ENCODE measurements around the gene KIAA1549. TPM values are rescaled to one million over a fixed set of nuclear protein-coding genes. Genes with fewer than 3 reads are reported as not detected.
"Not testable (repeated sequence)": the region's sequence is repeated elsewhere in the genome, so short reads cannot be mapped to it uniquely, and the experiment has no call there.

Gene KIAA1549
- total and polyA plus RNA-seq, 5 experiments from 2014 or later = 0.39 to 0.47 TPM; not detected in 3

DNA sequence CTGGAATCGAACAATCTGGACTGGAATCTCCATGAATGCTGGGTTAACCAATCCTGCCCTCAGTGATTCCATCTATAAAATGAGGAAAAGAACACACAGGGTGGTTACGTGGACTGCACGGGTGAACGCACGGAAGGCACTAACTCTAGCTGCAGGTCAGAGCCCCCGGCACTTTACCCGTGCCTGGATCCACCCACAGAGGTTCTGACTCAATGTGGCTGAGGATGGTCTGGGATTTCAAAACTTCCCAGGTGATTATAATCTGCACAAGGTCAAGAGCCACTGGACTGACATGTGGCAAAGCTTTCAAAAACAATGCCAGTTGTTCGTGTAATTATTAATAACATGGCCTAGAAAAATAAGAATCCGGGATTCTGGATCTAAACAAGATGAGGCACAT, 29.2 kb downstream of the KIAA1549 start:
- ATAC-seq (no peak), DNase-seq (no peak)
- Mint-ChIP-seq H3K27ac (no peak overlapping the region), H3K27me3 (peaks cover 0 to 11% (median 0%) of the 10 kb centered on the region in 5 donors), H3K4me1 (no peaks in the 10 kb centered on the region), H3K4me3 (no peak overlapping the region), H3K9me3 (peaks cover 0 to 5% (median 0%) of the 10 kb centered on the region in 9 donors), H3K36me3 (peaks cover 0 to 3% (median 0%) of the 10 kb centered on the region in 3 donors)
- POLR2A ChIA-PET = no interaction called here

DNA sequence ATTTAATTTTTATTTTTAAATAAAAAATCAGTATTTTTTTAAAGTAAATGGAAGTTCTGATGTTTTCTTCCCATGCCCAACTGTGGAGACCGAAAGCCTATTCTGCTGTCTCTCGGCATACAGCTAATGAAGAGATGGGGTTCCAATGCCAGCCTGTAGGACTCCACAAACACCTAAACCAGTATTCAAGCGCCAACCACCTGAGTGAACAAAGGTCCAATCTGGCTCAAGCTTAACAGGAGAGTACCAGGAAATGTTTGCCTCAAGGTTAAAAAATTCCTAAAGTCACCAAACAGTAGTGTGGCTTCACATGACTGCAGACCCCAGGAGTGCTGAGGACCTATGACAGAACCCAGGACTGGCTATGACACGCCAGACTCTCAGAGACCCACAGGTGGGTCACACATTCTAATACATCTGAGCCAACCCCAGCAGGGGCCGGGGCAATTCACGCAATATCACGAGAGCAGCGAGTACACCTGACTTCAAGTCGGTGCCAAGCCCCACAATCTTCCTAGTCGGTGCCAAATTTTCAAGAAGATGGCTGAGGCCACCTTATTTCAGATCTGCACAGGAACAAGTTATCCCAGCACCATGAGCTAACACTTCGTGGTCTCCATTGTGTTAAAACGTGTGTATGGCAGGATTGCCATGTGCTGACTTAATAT, 31.6 kb downstream of the KIAA1549 start:
- no peak overlapping the region for H3K27ac Mint-ChIP-seq
- no peaks in the 10 kb centered on the region for H3K4me1 Mint-ChIP-seq
- H3K4me3 Mint-ChIP-seq = no peak overlapping the region
- H3K27me3 Mint-ChIP-seq = peaks cover 0 to 11% (median 0%) of the 10 kb centered on the region in 5 donors
- POLR2A ChIA-PET = interaction anchor here (0.5 kb wide), 1 partner anchor 330 kb away, joined by 3 read pairs; no protein-coding TSS in a partner anchor
- no peaks in the 10 kb centered on the region for H3K9me3 Mint-ChIP-seq
- ATAC-seq = no peak
- DNase-seq = no peak
- H3K36me3 Mint-ChIP-seq = no peaks in the 10 kb centered on the region

DNA sequence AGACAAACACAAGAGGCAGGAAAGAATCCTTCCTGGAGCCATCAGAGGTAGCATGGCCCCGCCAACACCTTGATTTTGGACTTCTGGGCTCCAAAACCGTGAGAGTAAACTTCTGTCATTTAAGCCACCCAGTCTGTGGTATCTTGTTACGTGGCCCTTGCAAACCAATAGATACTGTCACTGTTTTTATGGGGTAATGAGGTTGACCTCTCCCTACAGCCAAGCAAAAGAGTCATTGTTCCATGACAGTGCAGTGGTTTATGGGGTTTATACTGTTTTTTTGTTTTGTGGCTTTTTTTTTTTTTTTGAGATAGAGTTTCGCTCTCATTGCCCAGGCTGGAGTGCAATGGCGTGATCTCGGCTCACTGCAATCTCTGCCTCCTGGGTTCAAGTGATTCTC, 32.8 kb downstream of the KIAA1549 start:
- POLR2A ChIA-PET = no interaction called here
- Mint-ChIP-seq H3K27ac (no peak overlapping the region), H3K4me1 (no peaks in the 10 kb centered on the region), H3K36me3 (no peaks in the 10 kb centered on the region), H3K27me3 (peaks cover 0 to 11% (median 0%) of the 10 kb centered on the region in 5 donors), H3K9me3 (no peaks in the 10 kb centered on the region), H3K4me3 (no peak overlapping the region)
- no peak for DNase-seq
- no peak for ATAC-seq

DNA sequence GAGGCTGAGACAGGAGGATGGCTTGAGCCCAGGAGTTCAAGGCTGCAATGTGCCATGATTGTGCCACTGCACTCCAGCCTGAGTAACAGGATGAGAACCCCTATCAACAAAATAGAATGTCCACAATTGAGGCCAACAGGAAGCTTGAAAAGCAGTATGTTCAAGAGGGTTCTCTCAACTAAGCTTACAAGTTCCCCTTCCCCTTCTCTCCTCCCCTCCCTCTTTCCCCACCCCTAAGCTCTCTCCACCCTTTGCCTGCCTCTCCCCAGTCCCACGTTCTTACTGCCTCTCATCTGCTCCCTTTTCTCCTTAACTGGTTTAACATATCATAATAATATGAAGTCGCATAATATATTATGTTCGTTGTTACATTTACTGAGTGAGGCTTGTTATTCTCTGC, 35.4 kb downstream of the KIAA1549 start:
- DNase-seq = no peak
- Mint-ChIP-seq H3K36me3 (no peaks in the 10 kb centered on the region), H3K27ac (peak overlapping the region in 1 of 10 donors; percentile 66), H3K4me1 (no peaks in the 10 kb centered on the region), H3K27me3 (peaks cover 0 to 3% (median 0%) of the 10 kb centered on the region in 5 donors), H3K9me3 (no peaks in the 10 kb centered on the region), H3K4me3 (no peak overlapping the region)
- POLR2A ChIA-PET = no interaction called here
- ATAC-seq = no peak

DNA sequence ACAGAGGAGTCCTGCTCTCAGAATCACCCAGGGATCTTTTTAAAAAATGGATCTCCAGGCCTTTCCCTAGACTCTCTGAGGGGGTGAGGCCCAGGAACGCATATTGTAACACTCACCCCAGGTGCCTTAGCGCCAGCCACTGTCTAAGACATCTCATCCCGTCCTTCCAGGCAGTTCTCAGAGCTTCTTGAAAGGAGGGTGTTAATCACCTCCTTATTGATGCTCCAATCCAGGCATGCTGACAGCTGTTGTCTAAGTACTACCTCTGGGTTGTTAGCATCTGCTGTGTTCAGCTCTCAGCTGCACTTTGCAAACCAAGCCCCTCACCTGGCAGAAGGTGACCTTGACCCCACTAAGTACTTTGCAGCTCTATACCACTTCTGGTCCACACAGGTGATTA, 36.0 kb downstream of the KIAA1549 start:
- Mint-ChIP-seq H3K27ac (no peak overlapping the region), H3K27me3 (no peaks in the 10 kb centered on the region), H3K4me3 (no peak overlapping the region), H3K9me3 (no peaks in the 10 kb centered on the region), H3K36me3 (no peaks in the 10 kb centered on the region), H3K4me1 (no peaks in the 10 kb centered on the region)
- POLR2A ChIA-PET = no interaction called here
- ATAC-seq = no peak
- no peak for DNase-seq

DNA sequence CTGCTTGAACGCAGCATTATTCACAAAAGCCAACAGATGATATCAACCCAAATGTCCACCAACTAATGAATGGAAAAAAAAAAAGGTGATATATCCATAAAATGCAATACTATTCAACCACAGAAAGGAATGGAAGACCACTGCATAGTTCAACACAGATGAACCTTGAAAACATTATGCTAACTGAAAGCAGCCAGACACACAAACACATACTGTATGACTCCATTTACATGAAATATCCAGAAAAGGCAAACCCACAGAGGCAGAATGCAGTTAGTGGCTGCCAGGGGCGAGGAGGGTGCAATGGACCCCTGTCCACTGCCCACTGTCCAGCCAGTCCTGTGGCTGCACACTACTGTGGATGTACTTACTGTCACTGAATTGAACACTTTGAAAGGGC, 36.6 kb downstream of the KIAA1549 start:
- no peak overlapping the region for H3K27ac Mint-ChIP-seq
- no peaks in the 10 kb centered on the region for H3K36me3 Mint-ChIP-seq

DNA sequence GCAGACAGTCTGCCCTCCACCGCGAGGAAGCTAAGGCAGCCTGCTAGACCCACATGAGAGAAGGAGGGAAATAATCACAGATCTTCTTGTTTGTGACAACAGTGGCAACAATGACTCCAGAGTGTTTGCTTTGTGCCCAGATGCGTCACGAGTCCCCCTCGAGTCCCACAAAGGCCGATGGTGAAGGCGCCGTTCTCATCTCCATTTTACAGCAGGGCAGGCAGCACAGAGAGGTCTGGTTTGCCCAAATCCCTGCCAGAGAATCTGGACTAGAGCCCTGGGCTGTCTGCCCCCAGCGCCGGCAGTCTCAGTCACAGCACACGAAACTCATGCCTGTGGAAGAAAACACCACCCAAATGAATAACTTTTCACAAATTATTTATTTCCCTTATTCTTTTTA, 38.1 kb downstream of the KIAA1549 start:
- POLR2A ChIA-PET = no interaction called here
- Mint-ChIP-seq H3K4me3 (no peak overlapping the region), H3K27ac (no peak overlapping the region), H3K4me1 (no peaks in the 10 kb centered on the region), H3K9me3 (no peaks in the 10 kb centered on the region), H3K27me3 (no peaks in the 10 kb centered on the region), H3K36me3 (no peaks in the 10 kb centered on the region)
- ATAC-seq (no peak), DNase-seq (no peak)

More for the DNA sequence above, 36.6 kb downstream of the KIAA1549 start:
- Mint-ChIP-seq H3K27me3 (no peaks in the 10 kb centered on the region), H3K4me3 (no peak overlapping the region), H3K4me1 (no peaks in the 10 kb centered on the region), H3K9me3 (no peaks in the 10 kb centered on the region)
- POLR2A ChIA-PET = no interaction called here
- DNase-seq (no peak), ATAC-seq (no peak)

DNA sequence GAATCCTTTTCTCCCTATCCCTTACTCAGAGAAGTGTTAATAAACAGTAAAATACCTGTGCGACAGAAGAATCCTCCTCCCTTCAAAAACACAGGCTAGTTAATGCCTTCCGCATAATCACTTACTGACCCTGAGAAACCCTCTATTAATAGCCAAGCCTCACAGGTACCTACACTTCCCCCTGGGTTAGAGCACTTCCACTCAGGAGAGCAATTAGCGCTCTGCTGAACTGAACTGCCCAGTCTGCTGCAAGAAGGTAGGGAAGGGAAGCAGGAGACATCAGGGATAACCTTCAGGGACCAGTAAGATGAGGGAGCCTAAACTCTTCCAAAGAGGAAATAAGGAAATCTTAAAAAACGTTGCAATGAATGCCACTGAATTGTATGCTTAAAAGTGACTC, 39.6 kb downstream of the KIAA1549 start:
- peaks cover 0 to 2% (median 0%) of the 10 kb centered on the region in 4 donors for H3K4me1 Mint-ChIP-seq
- no peaks in the 10 kb centered on the region for H3K9me3 Mint-ChIP-seq
- POLR2A ChIA-PET = no interaction called here
- ATAC-seq (no peak), DNase-seq (no peak)
- no peaks in the 10 kb centered on the region for H3K36me3 Mint-ChIP-seq
- H3K27ac Mint-ChIP-seq = no peak overlapping the region
- H3K4me3 Mint-ChIP-seq = no peak overlapping the region
- no peaks in the 10 kb centered on the region for H3K27me3 Mint-ChIP-seq

DNA sequence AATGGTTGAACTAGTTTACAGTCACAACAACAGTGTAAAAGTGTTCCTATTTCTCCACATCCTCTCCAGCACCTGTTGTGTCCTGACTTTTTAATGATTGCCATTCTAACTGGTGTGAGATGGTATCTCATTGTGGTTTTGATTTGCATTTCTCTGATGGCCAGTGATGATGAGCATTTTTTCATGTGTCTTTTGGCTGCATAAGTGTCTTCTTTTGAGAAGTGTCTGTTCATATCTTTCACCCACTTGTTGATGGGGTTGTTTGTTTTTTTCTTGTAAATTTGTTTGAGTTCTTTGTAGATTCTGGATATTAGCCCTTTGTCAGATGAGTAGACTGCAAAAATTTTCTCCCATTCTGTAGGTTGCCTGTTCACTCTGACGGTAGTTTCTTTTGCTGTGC, 40.6 kb downstream of the KIAA1549 start:
- H3K4me1 Mint-ChIP-seq, DNase-seq, POLR2A ChIA-PET, H3K4me3 Mint-ChIP-seq, H3K27ac Mint-ChIP-seq, H3K27me3 Mint-ChIP-seq, H3K36me3 Mint-ChIP-seq, ATAC-seq, H3K9me3 Mint-ChIP-seq: not testable (repeated sequence)

DNA sequence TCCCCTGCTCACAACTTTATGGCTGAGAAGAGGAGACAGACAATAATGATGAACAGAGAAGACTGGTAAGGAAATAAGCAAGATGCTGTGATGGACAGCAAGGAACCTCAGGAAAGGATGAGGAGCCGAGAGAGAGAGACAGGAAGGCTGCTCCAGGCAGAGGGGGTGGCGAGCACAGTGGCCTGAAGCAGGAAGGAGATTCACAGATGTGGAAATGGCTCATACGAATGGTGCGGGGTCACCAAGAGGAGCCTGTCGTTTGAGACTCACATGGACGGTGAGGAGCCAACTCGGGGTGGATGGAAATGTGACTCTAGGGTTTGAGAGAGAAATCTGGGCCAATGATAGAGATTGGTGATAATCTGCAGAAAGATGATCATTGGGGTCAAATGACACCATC, 43.7 kb downstream of the KIAA1549 start:
- no peak overlapping the region for H3K4me3 Mint-ChIP-seq
- no peak for DNase-seq
- POLR2A ChIA-PET = no interaction called here
- peaks cover 0 to 2% (median 0%) of the 10 kb centered on the region in 5 donors for H3K27me3 Mint-ChIP-seq
- H3K27ac Mint-ChIP-seq = no peak overlapping the region
- no peaks in the 10 kb centered on the region for H3K9me3 Mint-ChIP-seq
- no peak for ATAC-seq
- no peaks in the 10 kb centered on the region for H3K36me3 Mint-ChIP-seq
- peaks cover 0 to 2% (median 0%) of the 10 kb centered on the region in 4 donors for H3K4me1 Mint-ChIP-seq

DNA sequence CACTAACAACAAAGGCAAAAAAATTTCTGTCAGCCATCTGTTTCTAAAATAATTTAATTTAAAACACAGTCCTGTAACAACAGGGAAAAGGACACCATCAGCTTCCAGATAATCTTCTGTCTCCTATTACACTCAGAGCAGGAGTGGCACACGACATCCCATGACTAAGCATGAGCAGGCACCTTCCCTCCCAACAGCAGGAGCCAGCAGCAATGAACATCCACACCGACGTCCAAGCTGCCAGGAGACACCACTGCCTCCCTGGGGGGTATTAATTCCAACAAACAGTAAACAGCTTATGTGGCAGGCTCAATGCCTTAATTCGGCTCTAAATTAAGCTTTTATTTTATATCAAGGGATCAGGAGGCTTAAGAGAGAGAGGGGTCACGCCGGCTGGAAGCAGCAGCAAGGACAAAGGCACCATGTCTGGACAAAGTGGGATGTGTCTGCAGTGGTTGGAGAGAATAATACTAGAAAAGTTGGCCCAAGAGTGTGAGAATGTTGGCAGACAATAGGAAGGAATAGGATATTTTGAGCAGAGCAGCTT, 45.7 kb downstream of the KIAA1549 start:
- no peak for DNase-seq
- no peak for ATAC-seq
- Mint-ChIP-seq H3K4me3 (no peak overlapping the region), H3K27ac (peak overlapping the region in 1 of 10 donors; percentile 18), H3K9me3 (no peaks in the 10 kb centered on the region), H3K4me1 (peaks cover 0 to 2% (median 0%) of the 10 kb centered on the region in 4 donors), H3K27me3 (peaks cover 0 to 2% (median 0%) of the 10 kb centered on the region in 5 donors), H3K36me3 (no peaks in the 10 kb centered on the region)
- POLR2A ChIA-PET = no interaction called here

DNA sequence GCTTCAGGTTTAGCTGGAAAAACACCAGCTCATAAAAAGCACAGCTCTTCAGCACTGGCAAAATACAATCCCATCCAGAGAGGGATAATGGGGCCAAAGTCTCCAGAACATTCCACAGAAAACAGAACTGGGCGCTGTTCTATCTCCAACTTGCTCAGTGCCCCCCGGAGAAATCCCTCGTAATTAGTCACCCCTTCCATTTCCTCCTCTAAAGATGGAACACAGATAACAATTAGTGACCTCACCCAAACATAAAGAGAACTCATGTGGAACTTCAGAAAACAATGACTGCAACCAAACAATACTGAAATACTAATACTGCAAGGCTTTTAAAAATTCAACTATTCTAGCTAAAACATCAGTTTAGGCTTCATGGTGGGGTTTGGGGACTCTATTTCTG, 46.3 kb downstream of the KIAA1549 start:
- H3K36me3 Mint-ChIP-seq = no peaks in the 10 kb centered on the region
- ATAC-seq = no peak
- no peak overlapping the region for H3K4me3 Mint-ChIP-seq
- H3K27me3 Mint-ChIP-seq = peaks cover 0 to 2% (median 0%) of the 10 kb centered on the region in 5 donors
- H3K4me1 Mint-ChIP-seq = peaks cover 0 to 2% (median 0%) of the 10 kb centered on the region in 4 donors
- POLR2A ChIA-PET = no interaction called here
- H3K9me3 Mint-ChIP-seq = no peaks in the 10 kb centered on the region
- DNase-seq = no peak
- no peak overlapping the region for H3K27ac Mint-ChIP-seq

DNA sequence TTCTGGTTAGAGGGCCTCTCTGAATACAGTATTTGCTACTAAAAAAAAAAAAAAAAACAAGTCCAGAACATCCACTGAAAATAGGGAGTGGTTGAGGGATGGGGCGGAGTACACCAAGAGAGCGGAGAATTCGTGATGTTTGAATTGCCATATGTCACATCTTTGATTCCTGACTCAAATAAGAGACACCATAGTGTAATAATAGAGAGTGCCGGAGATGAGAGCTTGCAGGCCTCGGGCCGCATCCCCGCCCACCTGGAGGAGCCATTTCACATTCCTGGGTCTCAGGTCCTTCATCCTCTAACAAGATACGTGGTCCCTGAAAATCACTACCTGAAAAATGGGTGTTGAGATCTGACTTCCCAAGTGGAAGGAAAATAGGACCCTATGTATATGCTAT, 46.8 kb downstream of the KIAA1549 start:
- H3K27me3 Mint-ChIP-seq = peaks cover 0 to 2% (median 0%) of the 10 kb centered on the region in 5 donors
- ATAC-seq (no peak), DNase-seq (no peak)
- no peak overlapping the region for H3K4me3 Mint-ChIP-seq
- H3K4me1 Mint-ChIP-seq = peaks cover 0 to 2% (median 0%) of the 10 kb centered on the region in 4 donors
- no peak overlapping the region for H3K27ac Mint-ChIP-seq
- H3K36me3 Mint-ChIP-seq = no peaks in the 10 kb centered on the region
- H3K9me3 Mint-ChIP-seq = no peaks in the 10 kb centered on the region
- POLR2A ChIA-PET = no interaction called here

DNA sequence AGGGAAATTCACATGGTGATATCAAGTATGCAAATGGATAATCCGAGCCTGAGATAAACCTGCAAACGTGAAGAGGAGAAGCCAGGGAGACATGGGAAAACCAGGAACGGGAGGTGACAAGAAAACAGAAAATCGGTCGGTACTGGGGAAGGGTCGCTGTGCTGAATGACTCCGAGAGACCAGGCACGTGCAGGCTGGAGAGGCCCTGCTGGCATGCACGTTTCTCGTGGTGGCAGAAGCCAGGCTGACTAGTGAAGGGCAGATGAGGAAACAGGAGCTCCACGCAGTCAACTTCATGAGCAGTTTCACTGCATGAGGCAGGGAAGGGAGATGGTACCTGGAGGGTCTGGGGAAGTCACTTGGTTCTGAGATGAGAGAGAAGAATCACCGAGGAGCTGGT, 48.3 kb downstream of the KIAA1549 start:
- Mint-ChIP-seq H3K4me3 (no peak overlapping the region), H3K27ac (no peak overlapping the region), H3K27me3 (peaks cover 0 to 2% (median 0%) of the 10 kb centered on the region in 5 donors), H3K4me1 (peaks cover 0 to 2% (median 0%) of the 10 kb centered on the region in 4 donors), H3K9me3 (no peaks in the 10 kb centered on the region), H3K36me3 (no peaks in the 10 kb centered on the region)
- DNase-seq = no peak
- ATAC-seq = no peak
- POLR2A ChIA-PET = no interaction called here
